Stimulated activated naive CD8-positive, alpha-beta T cell treated with anti-CD3 and anti-CD28 coated beads, Interleukin-15, amount 100 ng/mL, for 72 hours (primary cell): ENCODE measurements around the gene AS3MT.
"Not testable (repeated sequence)": the region's sequence is repeated elsewhere in the genome, so short reads cannot be mapped to it uniquely, and the experiment has no call there.

Experiments
- ATAC-seq: fragments of 150-1000 bp; cut with Tn5 transposase; 2 replicates; pipeline ENCODE4 v1.10.0; 2021; ENCODE audit warnings: mild to moderate bottlenecking, moderate library complexity
- DNase-seq, 2 donors: peaks; one replicate each; pipeline ENCODE4 v3.0.0; 2021 to 2022
- H3K27ac Mint-ChIP-seq, 2 donors: one replicate each; pipeline ENCODE4 v1.8.0; 2022; ENCODE audit warnings: mild to moderate bottlenecking in 2 of 2, mixed read lengths in 2 of 2, moderate library complexity in 2 of 2
- H3K27me3 Mint-ChIP-seq: one replicate; pipeline ENCODE4 v1.8.0; 2022; ENCODE audit warnings: mixed read lengths
- H3K4me1 Mint-ChIP-seq: one replicate; pipeline ENCODE4 v1.8.0; 2022; ENCODE audit warnings: mild to moderate bottlenecking, mixed read lengths
- H3K4me3 Mint-ChIP-seq, 2 donors: one replicate each; pipeline ENCODE4 v1.8.0; 2022; ENCODE audit warnings: mild to moderate bottlenecking in 2 of 2, mixed read lengths in 2 of 2, moderate library complexity in 1 of 2
- H3K9me3 Mint-ChIP-seq, 2 donors: one replicate each; pipeline ENCODE4 v1.8.0; 2022; ENCODE audit warnings: mixed read lengths in 2 of 2

The AS3MT gene

GRCh38 chr10:102843139-102843538 is 26.1 kb upstream of the AS3MT start:
- not testable (repeated sequence) for H3K4me1 Mint-ChIP-seq, H3K9me3 Mint-ChIP-seq, H3K27me3 Mint-ChIP-seq, ATAC-seq, H3K4me3 Mint-ChIP-seq, H3K27ac Mint-ChIP-seq, DNase-seq

GRCh38 chr10:102844190-102844776 is 25.0 kb upstream of the AS3MT start:
- not testable (repeated sequence) for H3K27me3 Mint-ChIP-seq, H3K27ac Mint-ChIP-seq, DNase-seq, H3K4me1 Mint-ChIP-seq, H3K4me3 Mint-ChIP-seq, H3K9me3 Mint-ChIP-seq, ATAC-seq

GRCh38 chr10:102845352-102845902 is 23.8 kb upstream of the AS3MT start:
- H3K27ac Mint-ChIP-seq: no peak overlapping the region
- no peak for ATAC-seq
- H3K4me3 Mint-ChIP-seq: no peak overlapping the region
- H3K9me3 Mint-ChIP-seq: no peaks in the 10 kb centered on the region
- H3K4me1 Mint-ChIP-seq: no peaks in the 10 kb centered on the region
- no peak for DNase-seq
- H3K27me3 Mint-ChIP-seq: no peaks in the 10 kb centered on the region

- DNase-seq (no peak), ATAC-seq (no peak)
- no peak overlapping the region for H3K4me3 Mint-ChIP-seq
- H3K9me3 Mint-ChIP-seq: no peaks in the 10 kb centered on the region
- peak overlapping the region in 1 of 2 donors; percentile 4 for H3K27ac Mint-ChIP-seq
- H3K4me1 Mint-ChIP-seq: peaks cover 6% of the 10 kb centered on the region
- no peaks in the 10 kb centered on the region for H3K27me3 Mint-ChIP-seq
These were observed 19.2 kb upstream of the AS3MT start for GRCh38 chr10:102850025-102850518.

GRCh38 chr10:102853237-102853636 is 16.0 kb upstream of the AS3MT start:
- peaks cover 26% of the 10 kb centered on the region for H3K4me1 Mint-ChIP-seq
- H3K27me3 Mint-ChIP-seq, DNase-seq, H3K4me3 Mint-ChIP-seq, H3K9me3 Mint-ChIP-seq, H3K27ac Mint-ChIP-seq, ATAC-seq: not testable (repeated sequence)

GRCh38 chr10:102855731-102856436 is 13.4 kb upstream of the AS3MT start:
- peak overlapping the region; percentile 44 to 68 for H3K4me3 Mint-ChIP-seq
- not testable (repeated sequence) for ATAC-seq

GRCh38 chr10:102856758-102857424 is 12.4 kb upstream of the AS3MT start:
- DNase-seq (no peak), ATAC-seq (no peak)
- Mint-ChIP-seq H3K9me3 (no peaks in the 10 kb centered on the region), H3K27ac (no peak overlapping the region), H3K4me3 (no peak overlapping the region), H3K27me3 (no peaks in the 10 kb centered on the region), H3K4me1 (peaks cover 26% of the 10 kb centered on the region)

More at GRCh38 chr10:102855731-102856436, 13.4 kb upstream of the AS3MT start:
- peaks cover 26% of the 10 kb centered on the region for H3K4me1 Mint-ChIP-seq
- not testable (repeated sequence) for H3K27me3 Mint-ChIP-seq, H3K9me3 Mint-ChIP-seq, H3K27ac Mint-ChIP-seq, DNase-seq

- DNase-seq: no peak
- peak overlapping the region in 1 of 2 donors; percentile 8 for H3K27ac Mint-ChIP-seq
- H3K27me3 Mint-ChIP-seq: no peaks in the 10 kb centered on the region
- peaks cover 21% of the 10 kb centered on the region for H3K4me1 Mint-ChIP-seq
- ATAC-seq: no peak
- H3K4me3 Mint-ChIP-seq: no peak overlapping the region
- H3K9me3 Mint-ChIP-seq: no peaks in the 10 kb centered on the region
These were observed 9.4 kb upstream of the AS3MT start for GRCh38 chr10:102859911-102860310.

GRCh38 chr10:102863660-102864059 is 5.6 kb upstream of the AS3MT start:
- Mint-ChIP-seq H3K27ac (no peak overlapping the region), H3K9me3 (no peaks in the 10 kb centered on the region), H3K27me3 (peaks cover 2% of the 10 kb centered on the region), H3K4me3 (no peak overlapping the region), H3K4me1 (peaks cover under 1% of the 10 kb centered on the region)
- ATAC-seq (no peak), DNase-seq (no peak)

- H3K4me3 Mint-ChIP-seq: no peak overlapping the region
- peaks cover 21% of the 10 kb centered on the region for H3K27me3 Mint-ChIP-seq
- peaks cover 14% of the 10 kb centered on the region for H3K4me1 Mint-ChIP-seq
- no peak for DNase-seq
- peak overlapping the region in 1 of 2 donors; percentile 34 for H3K27ac Mint-ChIP-seq
- H3K9me3 Mint-ChIP-seq: no peaks in the 10 kb centered on the region
- no peak for ATAC-seq
These were observed 3.6 kb upstream of the AS3MT start for GRCh38 chr10:102865620-102866019.

GRCh38 chr10:102868911-102869257 is 386 bp upstream of the AS3MT start:
- Mint-ChIP-seq H3K27me3 (peaks cover 36% of the 10 kb centered on the region), H3K4me1 (peaks cover 14% of the 10 kb centered on the region), H3K27ac (peak overlapping the region in 1 of 2 donors; percentile 93), H3K9me3 (no peaks in the 10 kb centered on the region), H3K4me3 (peak overlapping the region; percentile 76 to 78)
- DNase-seq (no peak), ATAC-seq (no peak)

GRCh38 chr10:102870221-102870620 is 951 bp downstream of the AS3MT start:
- peaks cover 43% of the 10 kb centered on the region for H3K27me3 Mint-ChIP-seq
- ATAC-seq (no peak), DNase-seq (no peak)
- H3K9me3 Mint-ChIP-seq: no peaks in the 10 kb centered on the region
- H3K4me1 Mint-ChIP-seq: peaks cover 14% of the 10 kb centered on the region
- H3K4me3 Mint-ChIP-seq: peak overlapping the region; percentile 78 to 92
- H3K27ac Mint-ChIP-seq: no peak overlapping the region

GRCh38 chr10:102872163-102872562 is 2.9 kb downstream of the AS3MT start:
- DNase-seq (no peak), ATAC-seq (no peak)
- H3K4me1 Mint-ChIP-seq: peaks cover 14% of the 10 kb centered on the region
- H3K4me3 Mint-ChIP-seq: no peak overlapping the region
- no peak overlapping the region for H3K27ac Mint-ChIP-seq
- no peaks in the 10 kb centered on the region for H3K9me3 Mint-ChIP-seq
- H3K27me3 Mint-ChIP-seq: peaks cover 43% of the 10 kb centered on the region

GRCh38 chr10:102876747-102877153 is 7.5 kb downstream of the AS3MT start:
- Mint-ChIP-seq H3K4me1 (no peaks in the 10 kb centered on the region), H3K4me3 (no peak overlapping the region), H3K27me3 (peaks cover 15% of the 10 kb centered on the region), H3K27ac (no peak overlapping the region), H3K9me3 (no peaks in the 10 kb centered on the region)
- no peak for ATAC-seq
- DNase-seq: no peak

- no peaks in the 10 kb centered on the region for H3K9me3 Mint-ChIP-seq
- H3K4me1 Mint-ChIP-seq: no peaks in the 10 kb centered on the region
- no peak overlapping the region for H3K4me3 Mint-ChIP-seq
- ATAC-seq (no peak), DNase-seq (no peak)
- H3K27me3 Mint-ChIP-seq: peaks cover 7% of the 10 kb centered on the region
- H3K27ac Mint-ChIP-seq: no peak overlapping the region
These were observed 9.4 kb downstream of the AS3MT start for GRCh38 chr10:102878629-102879028.

- no peaks in the 10 kb centered on the region for H3K4me1 Mint-ChIP-seq
- no peak for ATAC-seq
- H3K4me3 Mint-ChIP-seq: no peak overlapping the region
- DNase-seq: no peak
- no peaks in the 10 kb centered on the region for H3K27me3 Mint-ChIP-seq
- no peaks in the 10 kb centered on the region for H3K9me3 Mint-ChIP-seq
- no peak overlapping the region for H3K27ac Mint-ChIP-seq
These were observed 11.0 kb downstream of the AS3MT start for GRCh38 chr10:102880256-102880655.
